HUDEP-2 (cell line): Measurements from ENCODE around the gene TPGS1.
A peak's percentile ranks its signal among the peaks of the same experiment; 100 is the strongest.
"Not testable (repeated sequence)": the region's sequence is repeated elsewhere in the genome, so short reads cannot be mapped to it uniquely, and the experiment has no call there.

ENCODE experiments used
- DNase-seq, 76 experiments: peaks; one replicate each; lab custom pipeline; 2025; ENCODE audit not compliant: unreplicated experiment in 76 of 76; lab: John Stamatoyannopoulos, UW

The TPGS1 gene

DNA sequence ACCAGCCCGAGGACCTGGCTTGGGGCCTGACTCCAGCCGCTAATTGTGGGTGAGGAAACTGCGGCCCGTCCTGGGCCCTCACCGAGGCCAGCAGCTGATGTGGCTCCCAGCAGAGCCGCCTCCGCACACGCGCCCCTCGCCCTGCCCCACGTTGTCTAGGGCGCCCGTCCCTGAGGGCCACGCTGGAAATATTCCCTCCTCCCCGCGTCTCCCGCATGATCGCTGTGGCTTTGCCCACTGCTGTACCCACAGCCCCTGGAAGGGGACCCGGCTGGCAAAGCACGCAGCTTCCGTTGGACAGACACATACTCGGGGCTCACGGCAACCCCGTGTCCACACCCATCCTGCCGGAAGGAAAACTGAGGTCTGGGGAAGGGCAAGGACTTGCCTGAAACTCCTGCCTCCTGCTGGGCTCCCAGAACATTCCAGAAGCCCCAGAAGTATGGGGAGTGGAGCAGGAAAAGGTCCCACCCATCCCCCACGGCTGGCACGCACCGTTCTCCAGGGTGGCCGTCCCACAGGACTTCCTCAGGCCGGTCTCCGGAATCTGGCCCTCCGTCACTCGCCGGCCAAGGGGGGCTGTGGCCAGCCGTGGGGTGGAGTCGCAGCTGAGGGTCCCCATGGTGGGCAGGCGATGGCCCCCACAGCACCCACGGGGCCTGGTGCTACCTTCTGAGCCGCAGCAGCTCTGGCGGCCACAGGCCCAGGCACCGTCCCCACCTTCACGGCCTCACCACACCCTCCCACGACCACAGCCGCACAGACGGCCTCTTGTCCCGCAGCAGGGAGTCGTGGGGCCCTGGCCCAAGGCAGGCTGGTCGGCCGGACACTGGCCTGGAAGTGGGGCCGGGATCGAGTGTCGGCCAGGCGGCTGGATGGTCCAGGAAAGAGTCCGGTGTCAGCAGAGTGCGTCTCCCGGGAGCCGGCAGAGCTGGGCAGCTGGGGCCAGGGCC, 32.9 kb upstream of the TPGS1 start:
- no peak for DNase-seq

DNA sequence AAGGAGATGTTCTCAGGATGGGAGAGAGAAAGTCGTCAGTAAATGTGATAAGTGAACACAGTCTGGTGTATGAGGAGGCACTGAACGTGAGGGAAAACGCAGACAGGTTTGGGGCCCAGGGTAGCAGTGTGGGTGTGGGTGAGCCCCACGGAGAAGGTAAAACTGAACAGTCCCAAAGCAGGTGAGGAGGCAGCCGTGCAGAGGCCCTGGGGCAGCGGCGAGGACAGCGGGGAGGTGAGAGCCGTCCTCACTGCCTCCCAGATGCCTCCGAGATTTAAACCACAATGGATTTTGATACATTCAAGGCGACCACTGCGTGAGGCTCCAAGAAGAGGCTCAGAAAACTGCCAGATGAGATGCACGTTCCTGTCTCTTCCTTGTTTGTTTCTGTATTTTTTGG, 31.9 kb upstream of the TPGS1 start:
- DNase-seq = no peak

DNA sequence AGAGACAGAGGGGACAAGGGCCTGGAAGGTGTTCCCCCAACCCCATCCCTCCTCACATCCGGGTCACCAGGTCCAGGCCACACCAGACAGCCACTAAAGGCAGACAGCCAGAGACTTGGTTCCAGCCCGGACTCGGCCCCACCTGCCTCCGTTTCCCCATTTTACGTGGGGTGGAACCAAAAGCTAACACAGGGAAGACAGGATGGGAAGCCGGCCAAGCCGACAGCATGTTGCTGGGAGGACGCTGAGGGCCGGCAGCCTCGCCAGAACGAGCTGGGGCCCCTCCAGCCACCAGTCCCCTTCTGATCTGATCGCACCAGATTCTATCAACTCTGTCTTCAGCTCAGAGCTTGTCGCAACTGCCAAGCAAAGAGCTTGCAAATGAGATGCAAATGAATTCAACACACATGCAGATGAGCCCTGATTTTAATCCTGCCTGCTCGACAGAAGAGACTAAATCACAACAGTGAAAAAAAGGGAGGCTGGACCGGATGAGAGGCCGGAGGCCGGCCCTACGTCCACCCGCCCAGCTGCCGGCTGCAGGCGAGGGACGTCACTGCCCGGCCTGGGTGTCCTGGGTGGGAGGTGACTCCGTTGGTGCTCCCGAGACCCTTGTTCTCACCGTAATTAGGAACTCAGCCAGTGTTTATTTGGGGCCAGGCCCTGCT, 28.9 kb upstream of the TPGS1 start:
- no peak for DNase-seq

GRCh38 chr19:478976-479375, 28.3 kb upstream of the TPGS1 start:
- no peak for DNase-seq

GRCh38 chr19:480016-480855, 27.1 kb upstream of the TPGS1 start:
- peak in 46 of 76 experiments; percentile 15 to 68 (median 41) for DNase-seq

- DNase-seq = not testable (repeated sequence)
These were observed 26.2 kb upstream of the TPGS1 start for GRCh38 chr19:481100-481499.

- peak in 4 of 76 experiments; percentile 14 to 27 (median 18) for DNase-seq
These were observed 24.9 kb upstream of the TPGS1 start for GRCh38 chr19:482186-483041.

- no peak for DNase-seq
These were observed 23.8 kb upstream of the TPGS1 start for GRCh38 chr19:483332-484072.

DNA sequence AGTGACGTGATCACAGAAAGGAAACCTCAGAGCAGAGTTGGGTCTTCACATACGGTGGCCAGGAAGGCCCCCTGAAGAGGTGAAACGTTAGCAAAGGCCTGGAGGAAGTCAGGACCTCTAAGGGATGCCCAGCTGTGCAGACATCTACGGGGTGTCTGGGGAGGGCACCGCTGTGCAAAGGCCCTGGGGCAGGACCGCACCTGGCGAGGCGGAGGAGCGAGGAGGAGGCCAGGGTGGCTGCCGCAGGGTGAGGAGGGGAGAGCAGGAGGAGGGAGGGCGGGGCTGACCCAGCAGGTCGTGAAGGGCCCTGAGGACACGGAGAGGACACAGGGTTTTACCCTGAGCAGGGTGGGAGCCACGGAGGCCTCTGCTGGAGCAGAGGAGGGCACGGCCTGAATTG, 22.8 kb upstream of the TPGS1 start:
- no peak for DNase-seq

- no peak for DNase-seq
These were observed 22.2 kb upstream of the TPGS1 start for GRCh38 chr19:485077-485476.

DNA sequence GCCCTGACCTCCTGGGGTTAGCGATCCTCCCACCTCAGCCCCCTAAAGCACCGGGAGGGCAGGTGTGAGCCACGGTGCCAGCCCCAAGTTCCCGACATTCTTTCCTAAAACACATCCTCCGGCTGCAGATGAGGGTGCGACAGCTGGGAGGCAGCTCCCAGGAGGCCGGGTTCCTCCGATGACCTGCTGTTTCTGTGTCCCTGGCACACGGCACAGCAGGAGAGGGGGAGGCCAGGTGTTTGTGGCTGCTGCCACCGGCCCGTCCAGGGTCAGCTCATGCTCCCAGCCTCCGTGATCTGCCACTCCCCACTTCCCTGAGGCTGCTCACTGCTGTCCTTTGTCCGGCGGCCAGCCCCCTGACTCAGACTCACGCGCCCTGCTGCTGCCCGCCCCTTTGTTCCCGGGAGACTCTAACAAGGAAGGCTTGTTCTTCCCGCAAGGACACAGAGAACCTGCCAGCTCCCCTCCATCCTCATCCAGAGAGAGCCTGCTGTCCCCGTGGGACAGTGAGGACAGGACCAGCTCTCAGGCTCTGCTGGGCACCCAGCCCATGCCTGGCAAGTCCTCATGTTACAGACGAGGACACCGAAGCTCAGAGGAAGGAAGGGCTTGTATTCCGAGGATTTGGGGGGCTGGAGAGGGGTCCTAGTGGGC, 21.6 kb upstream of the TPGS1 start:
- no peak for DNase-seq

DNA sequence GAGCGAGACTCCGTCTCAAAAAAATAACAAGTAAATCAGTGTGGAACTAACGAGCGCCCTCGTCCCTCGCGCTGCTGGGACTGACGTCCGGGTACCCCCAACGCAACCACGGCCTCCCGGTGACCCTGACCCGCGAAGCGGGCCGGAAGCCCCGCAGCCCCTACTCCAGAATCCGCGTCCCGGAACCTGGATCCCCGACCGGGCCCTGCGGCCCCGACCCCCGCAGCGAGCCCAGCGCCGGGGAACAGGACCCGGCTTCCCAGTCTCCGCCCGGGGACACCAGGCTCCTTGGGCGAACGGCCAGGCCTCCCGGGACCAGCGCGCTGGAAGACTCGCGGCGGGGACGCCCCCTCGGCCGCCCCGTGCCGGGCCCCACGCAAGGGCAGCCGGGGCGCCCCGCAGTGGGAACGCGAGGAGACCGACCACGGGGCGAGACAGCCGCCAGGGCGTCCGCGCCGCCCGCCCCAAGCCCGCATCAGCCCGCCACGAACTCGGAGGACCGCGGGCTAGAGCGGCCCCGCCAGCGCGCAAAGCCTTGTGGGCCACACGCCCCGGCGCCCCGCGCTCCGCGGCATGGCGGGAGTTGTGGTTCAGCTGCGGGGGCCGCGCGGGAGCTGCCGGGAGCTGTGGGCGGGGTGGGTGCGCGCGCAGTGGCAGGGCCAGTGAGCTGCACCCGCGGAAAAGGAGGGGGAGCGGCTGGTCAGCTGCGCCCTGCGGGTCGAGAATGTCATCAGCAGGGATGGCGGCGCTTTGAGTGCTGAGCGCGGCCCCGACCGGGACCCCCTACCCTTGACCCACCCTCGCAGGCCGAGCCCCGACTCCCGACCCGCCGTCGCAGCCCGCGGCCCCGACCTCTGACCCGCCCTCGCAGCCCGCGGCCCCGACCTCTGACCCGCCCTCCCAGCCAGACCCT, 18.5 kb upstream of the TPGS1 start:
- DNase-seq = peak in 73 of 76 experiments; percentile 58 to 99 (median 94)

DNA sequence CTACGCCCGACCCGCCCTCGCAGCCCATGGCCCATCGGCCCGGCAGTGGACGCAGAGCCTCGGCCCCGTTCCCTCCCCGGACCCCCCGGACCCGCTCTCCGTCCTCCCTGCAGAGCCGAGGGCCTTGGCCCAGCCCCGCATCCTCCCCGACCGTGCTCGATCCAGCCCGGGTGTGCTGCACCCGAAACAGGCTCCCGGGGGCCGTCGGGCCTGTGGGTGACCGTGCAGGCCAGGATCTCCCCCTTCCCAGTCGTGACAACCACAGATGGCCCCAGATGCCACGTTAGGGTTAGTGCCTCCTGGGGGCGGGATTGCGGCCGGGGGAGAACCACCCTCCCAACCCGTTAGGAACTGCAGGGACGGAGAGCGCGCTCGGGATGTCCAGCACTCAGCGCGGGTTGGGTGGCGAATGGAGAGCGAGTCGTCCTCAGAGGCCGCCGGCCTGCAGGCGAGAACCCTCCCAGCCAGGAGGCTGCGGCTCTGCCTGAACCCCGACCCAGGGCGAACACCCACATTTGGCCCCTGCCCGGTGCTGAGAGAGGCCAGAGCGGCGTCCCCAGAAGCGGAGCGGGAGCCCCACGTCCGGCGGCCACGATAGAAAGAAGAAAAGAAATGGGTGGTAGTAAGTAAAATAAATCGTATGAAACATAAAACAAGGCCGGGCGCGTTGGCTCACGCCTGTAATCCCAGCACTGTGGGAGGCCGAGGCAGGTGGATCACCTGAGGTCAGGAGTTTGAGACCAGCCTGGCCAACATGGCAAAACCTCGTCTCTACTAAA, 17.7 kb upstream of the TPGS1 start:
- peak in 8 of 76 experiments; percentile 26 to 83 (median 44) for DNase-seq

DNA sequence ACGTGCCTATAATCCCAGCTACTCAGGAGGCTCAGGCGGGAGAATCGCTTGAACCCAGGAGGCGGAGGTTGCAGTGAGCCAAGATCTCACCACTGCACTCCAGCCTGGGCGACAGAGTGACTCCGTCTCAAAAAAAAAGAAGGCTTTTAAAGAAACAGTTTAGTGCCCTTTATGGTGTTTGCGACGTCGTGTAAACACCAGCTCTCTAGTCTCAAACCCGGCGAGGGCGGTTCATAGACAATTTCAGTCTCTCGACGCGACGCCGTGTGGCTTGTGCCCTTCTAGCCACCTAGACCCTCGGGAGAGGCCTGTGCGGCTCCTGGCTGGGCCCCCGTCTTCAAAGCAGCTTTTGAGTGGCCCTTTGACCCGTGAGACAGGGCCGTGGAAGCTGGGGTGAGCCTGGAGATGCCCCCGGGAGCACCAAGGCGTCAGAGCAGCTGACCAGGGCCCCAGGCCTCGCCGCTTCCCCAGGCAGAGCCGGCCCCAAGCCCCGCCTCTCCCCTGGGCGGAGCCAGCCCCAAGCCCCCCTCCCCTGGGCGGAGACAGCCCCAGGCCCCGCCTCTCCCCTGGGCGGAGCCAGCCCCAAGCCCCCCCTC, 16.1 kb upstream of the TPGS1 start:
- peak in 31 of 76 experiments; percentile 13 to 64 (median 37) for DNase-seq

GRCh38 chr19:492091-492531, 15.2 kb upstream of the TPGS1 start:
- DNase-seq = peak in 36 of 76 experiments; percentile 19 to 71 (median 39)

DNA sequence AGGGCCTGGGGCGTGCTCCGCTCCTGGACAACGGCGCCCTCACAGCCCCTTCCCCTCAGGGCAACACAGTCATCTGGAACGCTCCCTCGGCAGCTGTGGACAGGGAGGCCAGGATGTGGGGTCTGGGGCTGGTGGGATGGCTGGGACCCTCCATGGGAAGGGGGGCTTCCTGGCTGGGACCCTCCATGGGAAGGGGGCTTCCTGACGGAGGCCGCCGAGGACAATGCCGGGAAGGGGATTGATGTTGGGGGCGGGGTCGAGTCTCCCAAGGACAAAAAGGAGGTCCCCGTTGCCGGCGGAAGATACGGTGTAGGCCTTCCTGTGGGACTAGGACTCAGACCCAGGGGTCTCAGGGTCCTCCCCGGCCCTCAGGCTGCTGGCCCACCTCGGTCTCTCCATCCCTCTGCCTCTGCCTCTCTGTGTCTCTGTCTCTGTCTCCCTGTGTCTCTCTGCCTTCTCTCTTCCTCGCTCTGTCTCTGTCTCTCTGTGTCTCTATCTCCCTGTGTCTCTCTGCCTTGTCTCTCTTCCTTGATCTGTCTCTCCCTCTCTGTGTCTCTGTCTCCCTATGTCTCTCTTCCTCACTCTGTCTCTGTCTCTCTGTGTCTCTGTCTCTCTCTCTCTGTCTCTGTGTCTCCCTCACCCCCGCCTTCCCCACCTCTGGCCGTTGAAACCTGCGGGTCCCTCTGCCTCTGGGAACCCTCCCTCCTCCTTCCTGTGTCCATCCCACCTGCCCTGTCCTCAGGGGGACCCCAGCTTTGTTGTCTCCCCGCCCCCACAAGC, 13.7 kb upstream of the TPGS1 start:
- DNase-seq = no peak
